Measurements from ENCODE around the gene VPS51. TPM values are rescaled to one million over a fixed set of nuclear protein-coding genes. Genes with fewer than 3 reads are reported as not detected.

Gene VPS51
- total and polyA plus RNA-seq, 4 donors: 33.2 to 158 (median 83.9) TPM

DNA sequence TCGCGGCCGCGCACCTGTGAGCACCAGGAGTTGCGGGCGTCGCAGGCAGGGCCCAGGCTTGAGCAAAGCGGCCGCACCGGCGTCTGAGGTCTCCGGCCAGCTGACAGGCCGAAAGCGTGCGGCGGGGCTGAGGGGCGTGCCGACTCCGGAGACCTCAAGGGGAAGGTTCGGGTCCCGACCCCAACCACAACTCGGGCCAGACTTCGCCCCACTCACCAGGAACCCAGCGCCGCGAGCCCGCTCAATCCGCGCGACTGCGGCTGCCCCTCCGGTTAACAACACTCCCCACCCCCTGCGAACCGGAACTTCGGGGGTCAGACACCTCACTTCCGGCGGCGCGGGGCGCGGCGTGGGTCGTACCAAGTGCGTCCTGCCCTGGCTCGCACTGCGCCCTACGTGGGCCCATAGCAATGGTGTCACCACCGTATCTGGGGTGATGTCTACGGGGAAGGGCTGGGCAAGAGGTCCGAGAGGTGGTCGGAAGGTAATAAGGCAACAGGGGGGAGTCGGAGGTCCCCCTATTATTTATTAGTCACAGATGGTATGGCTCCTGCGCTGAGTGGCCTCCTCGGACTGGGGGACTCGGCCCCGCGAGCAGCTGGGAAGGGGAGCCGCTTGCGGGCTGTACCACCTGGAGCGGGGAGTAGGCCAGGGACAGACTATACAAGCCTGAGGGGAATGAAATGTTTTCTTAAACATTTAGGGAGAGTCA is 38.4 kb downstream of the VPS51 start, which contains the start of gene SYVN1:
SYVN1 (minus strand) TSS at position 280 of the 712 bp plus-strand sequence. CDS start 918 bp downstream, outside the sequence.
- under 1% methylated on average over 60 of the region's 60 CpGs for WGBS
- TF ChIP-seq SP1 (IDR thresholded peaks at IDR 0.05) (no peak), HNF4G (IDR thresholded peaks at IDR 0.05) (no peak), EGR1 (IDR thresholded peaks at IDR 0.05; ENCODE audit: low read depth in 2 of 2) (peak in 1 of 2 donors; percentile 48), GABPA (IDR thresholded peaks at IDR 0.05 in 1 of 2, conservative IDR thresholded peaks at IDR 0.05 in 1 of 2) (peak; percentile 90 to 97), RAD21 (IDR thresholded peaks at IDR 0.05) (no peak), NR2F2 (IDR thresholded peaks at IDR 0.05) (peak; percentile 90), JUND (IDR thresholded peaks at IDR 0.05) (peak in 1 of 2 donors; percentile 38), YY1 (IDR thresholded peaks at IDR 0.05) (peak; percentile 64), TAF1 (conservative IDR thresholded peaks at IDR 0.05) (no peak), RXRA (IDR thresholded peaks at IDR 0.05) (peak; percentile 39 to 75), HNF4A (conservative IDR thresholded peaks at IDR 0.05) (no peak)
- TF ChIP-seq, protein P1, sequence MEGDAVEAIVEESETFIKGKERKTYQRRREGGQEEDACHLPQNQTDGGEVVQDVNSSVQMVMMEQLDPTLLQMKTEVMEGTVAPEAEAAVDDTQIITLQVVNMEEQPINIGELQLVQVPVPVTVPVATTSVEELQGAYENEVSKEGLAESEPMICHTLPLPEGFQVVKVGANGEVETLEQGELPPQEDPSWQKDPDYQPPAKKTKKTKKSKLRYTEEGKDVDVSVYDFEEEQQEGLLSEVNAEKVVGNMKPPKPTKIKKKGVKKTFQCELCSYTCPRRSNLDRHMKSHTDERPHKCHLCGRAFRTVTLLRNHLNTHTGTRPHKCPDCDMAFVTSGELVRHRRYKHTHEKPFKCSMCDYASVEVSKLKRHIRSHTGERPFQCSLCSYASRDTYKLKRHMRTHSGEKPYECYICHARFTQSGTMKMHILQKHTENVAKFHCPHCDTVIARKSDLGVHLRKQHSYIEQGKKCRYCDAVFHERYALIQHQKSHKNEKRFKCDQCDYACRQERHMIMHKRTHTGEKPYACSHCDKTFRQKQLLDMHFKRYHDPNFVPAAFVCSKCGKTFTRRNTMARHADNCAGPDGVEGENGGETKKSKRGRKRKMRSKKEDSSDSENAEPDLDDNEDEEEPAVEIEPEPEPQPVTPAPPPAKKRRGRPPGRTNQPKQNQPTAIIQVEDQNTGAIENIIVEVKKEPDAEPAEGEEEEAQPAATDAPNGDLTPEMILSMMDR (IDR thresholded peaks at IDR 0.05; ENCODE audit: low read depth, low read length, missing input control): no peak
- TF ChIP-seq, protein P2, sequence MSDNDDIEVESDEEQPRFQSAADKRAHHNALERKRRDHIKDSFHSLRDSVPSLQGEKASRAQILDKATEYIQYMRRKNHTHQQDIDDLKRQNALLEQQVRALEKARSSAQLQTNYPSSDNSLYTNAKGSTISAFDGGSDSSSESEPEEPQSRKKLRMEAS (IDR thresholded peaks at IDR 0.05): no peak
- TF ChIP-seq, protein P3, sequence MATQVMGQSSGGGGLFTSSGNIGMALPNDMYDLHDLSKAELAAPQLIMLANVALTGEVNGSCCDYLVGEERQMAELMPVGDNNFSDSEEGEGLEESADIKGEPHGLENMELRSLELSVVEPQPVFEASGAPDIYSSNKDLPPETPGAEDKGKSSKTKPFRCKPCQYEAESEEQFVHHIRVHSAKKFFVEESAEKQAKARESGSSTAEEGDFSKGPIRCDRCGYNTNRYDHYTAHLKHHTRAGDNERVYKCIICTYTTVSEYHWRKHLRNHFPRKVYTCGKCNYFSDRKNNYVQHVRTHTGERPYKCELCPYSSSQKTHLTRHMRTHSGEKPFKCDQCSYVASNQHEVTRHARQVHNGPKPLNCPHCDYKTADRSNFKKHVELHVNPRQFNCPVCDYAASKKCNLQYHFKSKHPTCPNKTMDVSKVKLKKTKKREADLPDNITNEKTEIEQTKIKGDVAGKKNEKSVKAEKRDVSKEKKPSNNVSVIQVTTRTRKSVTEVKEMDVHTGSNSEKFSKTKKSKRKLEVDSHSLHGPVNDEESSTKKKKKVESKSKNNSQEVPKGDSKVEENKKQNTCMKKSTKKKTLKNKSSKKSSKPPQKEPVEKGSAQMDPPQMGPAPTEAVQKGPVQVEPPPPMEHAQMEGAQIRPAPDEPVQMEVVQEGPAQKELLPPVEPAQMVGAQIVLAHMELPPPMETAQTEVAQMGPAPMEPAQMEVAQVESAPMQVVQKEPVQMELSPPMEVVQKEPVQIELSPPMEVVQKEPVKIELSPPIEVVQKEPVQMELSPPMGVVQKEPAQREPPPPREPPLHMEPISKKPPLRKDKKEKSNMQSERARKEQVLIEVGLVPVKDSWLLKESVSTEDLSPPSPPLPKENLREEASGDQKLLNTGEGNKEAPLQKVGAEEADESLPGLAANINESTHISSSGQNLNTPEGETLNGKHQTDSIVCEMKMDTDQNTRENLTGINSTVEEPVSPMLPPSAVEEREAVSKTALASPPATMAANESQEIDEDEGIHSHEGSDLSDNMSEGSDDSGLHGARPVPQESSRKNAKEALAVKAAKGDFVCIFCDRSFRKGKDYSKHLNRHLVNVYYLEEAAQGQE (IDR thresholded peaks at IDR 0.05): peak; percentile 85
- peak; percentile 93 for DNase-seq (ENCODE audit: low spot score)
- Histone ChIP-seq H3K9ac (ENCODE audit: low read depth in 1 of 2, low read length in 2 of 2) (peak within 1 kb of the TSS; percentile 96 to 100), H3K4me1 (ENCODE audit: control insufficient read depth in 4 of 4, insufficient read depth in 4 of 4, low read length in 3 of 4) (peaks cover 0 to 46% (median 30%) of the 10 kb centered on the region in 4 donors), H3K4me3 (ENCODE audit: low read depth in 1 of 3, low read length in 3 of 3) (peak within 1 kb of the TSS; percentile 80 to 95 (median 90)), H3K36me3 (ENCODE audit: control insufficient read depth in 4 of 4, insufficient read depth in 3 of 4, low read depth in 1 of 4, low read length in 3 of 4) (peaks cover 26 to 36% (median 29%) of the 10 kb centered on the region in 4 donors), H3K27ac (ENCODE audit: low read depth in 1 of 2, low read length in 2 of 2) (peak within 1 kb of the TSS; percentile 99 to 100), H3K9me3 (ENCODE audit: control insufficient read depth in 4 of 4, low read length in 3 of 4) (no peaks in the 10 kb centered on the region), H3K27me3 (ENCODE audit: control insufficient read depth in 4 of 4, insufficient read depth in 4 of 4, low read length in 3 of 4) (no peaks in the 10 kb centered on the region)

DNA sequence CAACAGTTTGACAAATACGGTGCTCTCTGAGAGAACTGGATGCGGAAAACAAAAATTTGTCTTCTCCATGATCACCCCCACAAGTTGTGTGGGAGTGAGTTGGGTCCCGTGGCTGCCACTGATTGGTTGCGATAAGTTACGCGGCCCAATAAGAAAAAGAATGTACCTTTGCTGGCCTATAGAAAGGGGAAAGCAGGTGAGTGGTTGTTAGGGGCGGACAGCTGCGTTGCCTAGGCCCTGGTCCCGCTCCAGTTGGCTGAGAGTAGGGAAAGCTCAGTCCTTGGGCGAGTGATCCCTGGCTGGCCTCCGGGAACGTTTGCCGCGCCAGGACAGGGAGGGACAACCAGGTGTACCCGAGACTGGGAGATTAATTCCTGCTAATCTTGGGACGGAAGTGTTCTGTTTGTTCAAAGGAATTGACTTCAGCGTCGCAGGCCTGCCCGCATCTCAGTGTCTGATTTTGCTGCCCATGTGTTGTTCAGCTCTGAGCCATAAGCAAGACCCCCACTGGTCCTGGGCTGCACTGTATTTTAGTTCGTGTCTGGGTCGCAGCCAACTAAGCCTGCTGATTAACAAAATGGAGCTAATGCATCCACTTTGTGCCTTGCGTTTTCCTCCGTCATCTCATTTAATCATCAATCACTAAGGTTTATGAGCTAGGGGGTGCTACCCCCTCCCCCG is 39.1 kb downstream of the VPS51 start:
- Histone ChIP-seq H3K9me3 (ENCODE audit: control insufficient read depth in 4 of 4, low read length in 3 of 4) (no peaks in the 10 kb centered on the region), H3K4me3 (ENCODE audit: low read depth in 1 of 3, low read length in 3 of 3) (peak overlapping the region; percentile 80 to 95 (median 90)), H3K9ac (ENCODE audit: low read depth in 1 of 2, low read length in 2 of 2) (peak overlapping the region; percentile 96 to 100), H3K27ac (ENCODE audit: low read depth in 1 of 2, low read length in 2 of 2) (peak overlapping the region; percentile 99 to 100), H3K4me1 (ENCODE audit: control insufficient read depth in 4 of 4, insufficient read depth in 4 of 4, low read length in 3 of 4) (peaks cover 0 to 46% (median 30%) of the 10 kb centered on the region in 4 donors), H3K36me3 (ENCODE audit: control insufficient read depth in 4 of 4, insufficient read depth in 3 of 4, low read depth in 1 of 4, low read length in 3 of 4) (peaks cover 22 to 29% (median 24%) of the 10 kb centered on the region in 4 donors), H3K27me3 (ENCODE audit: control insufficient read depth in 4 of 4, insufficient read depth in 4 of 4, low read length in 3 of 4) (no peaks in the 10 kb centered on the region)
- peak; percentile 84 for DNase-seq (ENCODE audit: low spot score)
- 1% methylated on average over 24 of the region's 24 CpGs for WGBS
- TF ChIP-seq YY1 (IDR thresholded peaks at IDR 0.05): peak; percentile 37
- TF ChIP-seq HNF4G (IDR thresholded peaks at IDR 0.05): no peak
- TF ChIP-seq, protein P2 (IDR thresholded peaks at IDR 0.05): peak; percentile 73
- peak; percentile 47 to 72 for TF ChIP-seq EGR1 (IDR thresholded peaks at IDR 0.05; ENCODE audit: low read depth in 2 of 2)
- TF ChIP-seq HNF4A (conservative IDR thresholded peaks at IDR 0.05): peak; percentile 43 to 71
- TF ChIP-seq NR2F2 (IDR thresholded peaks at IDR 0.05): no peak
- peak; percentile 47 for TF ChIP-seq FOXA1 (IDR thresholded peaks at IDR 0.05)
- TF ChIP-seq, protein P3 (IDR thresholded peaks at IDR 0.05): no peak
- peak; percentile 47 to 68 for TF ChIP-seq RAD21 (IDR thresholded peaks at IDR 0.05)
- peak; percentile 31 for TF ChIP-seq FOXA2 (IDR thresholded peaks at IDR 0.05)
- peak; percentile 68 for TF ChIP-seq TAF1 (conservative IDR thresholded peaks at IDR 0.05)
- no peak for TF ChIP-seq GABPA (IDR thresholded peaks at IDR 0.05 in 1 of 2, conservative IDR thresholded peaks at IDR 0.05 in 1 of 2)
- TF ChIP-seq SP1 (IDR thresholded peaks at IDR 0.05): peak; percentile 83
- peak in 1 of 2 donors; percentile 82 for TF ChIP-seq RXRA (IDR thresholded peaks at IDR 0.05)

Measured in liver (tissue), 9 donors.